Hematopoietic multipotent progenitor cell (in vitro differentiated cells): ENCODE results near the gene CRYBG2. TPM values are rescaled to one million over a fixed set of nuclear protein-coding genes. Genes with fewer than 3 reads are reported as not detected.
"Not testable (repeated sequence)": the region's sequence is repeated elsewhere in the genome, so short reads cannot be mapped to it uniquely, and the experiment has no call there.

Experiments used
- DNase-seq, 3 donors: peaks; one replicate each; pipeline ENCODE4 v3.0.0-alpha.2; 2011 to 2015; ENCODE audit warnings: low read depth in 2 of 3, low spot score in 2 of 3
- total RNA-seq: library from RNA; depleted of rRNA; stranded (reverse); fragments of >200 nt; gene quantifications from one replicate; pipeline ENCODE4 v1.2.3, GENCODE V29; 2012

Gene CRYBG2
- total RNA-seq, 1 donor: under 0.01 TPM

GRCh38 chr1:26322042-26322331 is 31.9 kb downstream of the CRYBG2 start:
- DNase-seq: no peak

- peak; percentile 81 to 94 (median 87) for DNase-seq
These were observed 32.5 kb downstream of the CRYBG2 start for GRCh38 chr1:26321315-26322041.

- no peak for DNase-seq
These were observed 33.0 kb downstream of the CRYBG2 start for GRCh38 chr1:26320896-26321295.

GRCh38 chr1:26318338-26319064 is 35.4 kb downstream of the CRYBG2 start:
- no peak for DNase-seq

GRCh38 chr1:26317612-26318337 is 36.2 kb downstream of the CRYBG2 start, which contains the start of gene CD52:
TSS of gene CD52 (plus strand) at chr1:26317958. CDS start at chr1:26318018, 60 bp downstream.
- peak in 2 of 3 donors; percentile 58 to 75 for DNase-seq

GRCh38 chr1:26317146-26317545 is 36.8 kb downstream of the CRYBG2 start:
- DNase-seq: no peak

GRCh38 chr1:26315874-26316850 is 37.8 kb downstream of the CRYBG2 start:
- DNase-seq: no peak

GRCh38 chr1:26314501-26314900 is 39.4 kb downstream of the CRYBG2 start:
- DNase-seq: no peak

GRCh38 chr1:26307966-26308899 is 45.7 kb downstream of the CRYBG2 start:
- not testable (repeated sequence) for DNase-seq

GRCh38 chr1:26307363-26307781 is 46.6 kb downstream of the CRYBG2 start:
- DNase-seq: no peak

GRCh38 chr1:26306290-26307229 is 47.4 kb downstream of the CRYBG2 start, which contains the start of gene UBXN11:
TSS of gene UBXN11 (minus strand) at chr1:26306636. CDS start at chr1:26302883, 3,753 bp downstream.
- DNase-seq: peak; percentile 77 to 95 (median 93)

- DNase-seq: no peak
These were observed 48.2 kb downstream of the CRYBG2 start for GRCh38 chr1:26305667-26306289.

GRCh38 chr1:26302733-26303405 is 51.1 kb downstream of the CRYBG2 start:
- no peak for DNase-seq

- no peak for DNase-seq
These were observed 53.2 kb downstream of the CRYBG2 start for GRCh38 chr1:26300578-26301275.

GRCh38 chr1:26297791-26298124 is 56.2 kb downstream of the CRYBG2 start:
- DNase-seq: no peak

GRCh38 chr1:26297057-26297790 is 56.7 kb downstream of the CRYBG2 start:
- no peak for DNase-seq
